GM12865 (cell line): Measurements from ENCODE around the gene PRKN.

ENCODE experiments used
- DNase-seq: peaks from one replicate; pipeline ENCODE4 v3.0.0; 2010; ENCODE audit warnings: low read depth
- H3K4me3 ChIP-seq: 2 replicates; pipeline ENCODE4 v1.5.1; 2011; ENCODE audit warnings: mild to moderate bottlenecking, low read depth, low read length, control low read depth
- CTCF ChIP-seq: IDR thresholded peaks from 2 replicates; pipeline ENCODE4 v1.5.1; 2011; ENCODE audit warnings: low read length, control low read depth, low read depth, inconsistent platforms; ENCODE audit not compliant: insufficient read depth; ENCODE audit errors: missing control alignments

PRKN gene

GRCh38 chr6:161922631-161923119, 804.9 kb downstream of the PRKN start:
- TF ChIP-seq CTCF = peak; percentile 14
- H3K4me3 ChIP-seq = no peak overlapping the region
- peak; percentile 40 for DNase-seq

- H3K4me3 ChIP-seq = no peak overlapping the region
- no peak for TF ChIP-seq CTCF
- DNase-seq = no peak
Measured at GRCh38 chr6:161921602-161922395, 805.8 kb downstream of the PRKN start.

GRCh38 chr6:161919691-161920090, 807.9 kb downstream of the PRKN start:
- H3K4me3 ChIP-seq = no peak overlapping the region
- DNase-seq = no peak
- no peak for TF ChIP-seq CTCF

GRCh38 chr6:161918628-161919205, 808.8 kb downstream of the PRKN start:
- no peak for TF ChIP-seq CTCF
- DNase-seq = no peak
- H3K4me3 ChIP-seq = no peak overlapping the region

- TF ChIP-seq CTCF = no peak
- DNase-seq = no peak
- no peak overlapping the region for H3K4me3 ChIP-seq
Measured at GRCh38 chr6:161918109-161918531, 809.4 kb downstream of the PRKN start.

GRCh38 chr6:161917645-161918044, 809.9 kb downstream of the PRKN start:
- no peak for DNase-seq
- H3K4me3 ChIP-seq = no peak overlapping the region
- no peak for TF ChIP-seq CTCF
